Fibroblast of peridontal ligament (primary cell): ENCODE results near the gene SPINDOC.

ENCODE experiments used
- DNase-seq: peaks from one replicate; pipeline ENCODE4 v3.0.0-alpha.2; 2010; ENCODE audit errors: extremely low read depth

Gene SPINDOC

GRCh38 chr11:63813035-63813562 lies at the start of gene SPINDOC:
Gene SPINDOC, plus strand, starts transcription at chr11:63813456. Its CDS starts 231 bp downstream, at chr11:63813687.
- peak; percentile 46 for DNase-seq

- no peak for DNase-seq
These were observed 49.5 kb upstream of the SPINDOC start for GRCh38 chr11:63763496-63764339.

GRCh38 chr11:63764340-63764678 lies 48.9 kb upstream of the SPINDOC start:
- DNase-seq = no peak

GRCh38 chr11:63764679-63765647 lies 48.3 kb upstream of the SPINDOC start:
- DNase-seq = no peak

- DNase-seq = no peak
These were observed 47.5 kb upstream of the SPINDOC start for GRCh38 chr11:63765688-63766241.

GRCh38 chr11:63766531-63767235 lies 46.6 kb upstream of the SPINDOC start:
- no peak for DNase-seq

GRCh38 chr11:63767267-63767564 lies 46.0 kb upstream of the SPINDOC start:
- DNase-seq = no peak

- peak; percentile 78 for DNase-seq
These were observed 45.6 kb upstream of the SPINDOC start for GRCh38 chr11:63767565-63768236.

GRCh38 chr11:63768237-63769041 lies 44.8 kb upstream of the SPINDOC start, which contains the start of gene ZFTA:
Gene ZFTA, minus strand, starts transcription at chr11:63768775. Its CDS starts 153 bp downstream, at chr11:63768622.
- DNase-seq = peak; percentile 51

- peak; percentile 23 for DNase-seq
These were observed 44.1 kb upstream of the SPINDOC start for GRCh38 chr11:63769042-63769713.

GRCh38 chr11:63769714-63770455 lies 43.4 kb upstream of the SPINDOC start:
- DNase-seq = no peak

- DNase-seq = no peak
These were observed 42.5 kb upstream of the SPINDOC start for GRCh38 chr11:63770763-63771162.

- DNase-seq = peak; percentile 12
These were observed 41.4 kb upstream of the SPINDOC start for GRCh38 chr11:63771741-63772318.

GRCh38 chr11:63775191-63775590 lies 38.1 kb upstream of the SPINDOC start:
- no peak for DNase-seq

GRCh38 chr11:63779039-63779438 lies 34.2 kb upstream of the SPINDOC start:
- DNase-seq = peak; percentile 24

GRCh38 chr11:63782749-63783148 lies 30.5 kb upstream of the SPINDOC start:
- DNase-seq = no peak

- DNase-seq = no peak
These were observed 29.2 kb upstream of the SPINDOC start for GRCh38 chr11:63783925-63784592.

GRCh38 chr11:63785823-63786222 lies 27.4 kb upstream of the SPINDOC start:
- no peak for DNase-seq
